ENCODE measurements around the gene DMRTB1.

DMRTB1 gene

DNA sequence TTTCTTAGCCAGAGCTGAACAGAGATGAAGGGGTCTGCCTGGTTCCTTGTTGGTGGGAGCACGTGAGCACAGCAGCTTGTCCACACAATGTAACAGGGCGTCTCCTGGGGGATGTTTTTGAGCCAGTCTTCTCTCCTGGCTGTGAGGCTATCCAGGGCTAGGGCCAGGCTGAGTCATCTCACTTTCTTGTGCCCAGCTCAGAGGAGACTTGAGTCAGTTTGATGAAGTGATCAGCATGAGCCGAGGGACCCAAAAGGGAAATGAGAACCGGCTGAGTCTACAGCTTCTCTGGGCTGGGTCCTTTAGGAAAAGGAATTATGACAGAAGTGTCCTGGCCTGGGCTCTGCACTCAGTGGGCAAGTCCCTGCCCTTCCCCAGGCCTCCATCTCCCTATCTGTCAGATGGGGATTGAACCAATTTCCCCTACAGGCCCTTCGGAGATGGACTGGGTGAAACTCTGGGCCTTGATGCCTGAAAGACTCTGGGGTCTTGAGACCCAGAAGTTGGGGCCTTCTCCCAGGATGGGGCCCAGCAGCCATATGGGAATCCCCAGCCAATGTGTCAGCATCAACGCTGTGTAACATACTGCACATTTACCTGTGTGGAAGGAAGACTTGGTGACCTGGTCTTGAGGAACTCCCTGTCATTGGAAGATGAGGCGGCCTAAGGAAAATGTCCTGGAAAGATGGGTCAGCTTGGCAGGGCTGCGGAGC, 36.6 kb downstream of the DMRTB1 start:
- DNase-seq: no peak

DNA sequence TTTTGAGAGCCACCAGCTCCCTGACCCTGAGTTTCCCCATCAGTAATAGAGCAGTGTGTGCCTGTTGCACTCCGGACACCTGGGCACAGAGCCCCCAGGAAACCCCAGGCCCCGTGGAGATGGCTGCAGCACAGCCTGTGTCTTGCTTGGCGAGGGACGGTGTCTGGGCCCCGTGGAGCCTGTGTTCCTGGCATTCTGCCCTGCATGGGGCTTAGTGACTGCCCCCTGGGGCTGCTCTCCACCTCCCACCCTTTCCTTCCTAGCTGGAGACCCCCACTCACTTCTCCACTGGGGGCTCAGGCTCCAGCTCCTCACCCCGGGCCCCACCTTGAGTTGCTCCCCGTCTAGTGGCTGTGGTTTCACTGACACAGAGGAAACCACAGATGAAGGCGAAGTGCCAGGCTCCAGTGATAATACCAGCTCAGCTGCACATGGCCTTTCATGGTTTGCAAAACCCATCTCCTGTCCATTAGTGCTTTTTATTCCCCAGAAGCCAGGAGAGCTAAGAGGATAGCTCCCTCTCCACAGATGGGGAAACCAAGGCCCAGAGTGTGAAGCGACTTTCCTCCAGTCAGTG, 39.4 kb downstream of the DMRTB1 start:
- no peak for DNase-seq

DNA sequence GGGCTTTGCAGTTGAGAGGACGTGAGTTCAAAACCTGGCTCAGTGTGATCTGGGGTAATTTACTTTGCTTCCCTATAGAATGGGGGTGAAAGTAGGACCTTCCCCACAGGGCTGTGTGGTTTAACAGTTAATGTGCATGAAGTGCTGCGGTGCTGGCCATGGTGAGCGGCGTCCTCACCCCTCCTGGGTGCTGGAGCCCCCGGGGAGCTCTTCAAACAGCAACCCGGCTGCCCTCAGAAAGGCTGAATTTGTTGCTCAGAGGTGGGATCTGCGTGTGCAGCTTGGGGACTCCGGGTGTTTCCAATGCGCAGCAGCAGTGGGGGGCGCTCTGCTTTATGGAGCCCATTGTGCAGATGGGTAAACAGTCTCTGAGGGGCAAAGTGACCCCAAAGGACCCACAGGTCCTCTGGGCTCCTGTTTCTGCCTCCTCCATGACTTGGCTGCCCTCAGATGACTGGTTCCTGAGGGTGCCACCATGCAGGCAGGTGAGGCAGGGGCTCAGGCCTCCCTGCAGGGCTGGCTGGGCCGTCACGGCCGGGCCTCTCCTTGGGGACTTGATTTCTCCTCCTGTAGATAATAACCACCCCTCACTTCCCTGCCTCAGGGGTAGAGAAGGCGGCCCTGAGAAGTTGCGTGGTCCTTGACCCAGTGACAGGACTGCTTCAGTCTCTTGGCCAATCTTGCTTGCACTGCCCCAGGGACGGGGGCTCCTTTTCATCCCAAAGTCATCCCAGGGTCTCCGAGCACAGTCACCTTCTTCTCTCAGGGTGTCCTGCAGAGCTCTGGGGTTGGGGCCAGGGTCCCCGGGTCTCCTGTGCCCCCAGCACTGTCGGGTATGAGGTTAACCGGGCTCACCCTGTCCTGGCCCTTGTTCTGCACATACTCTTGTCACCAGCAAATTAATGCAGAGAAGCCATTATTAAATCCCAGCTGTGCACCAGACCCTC, 40.3 kb downstream of the DMRTB1 start:
- no peak for DNase-seq

DNA sequence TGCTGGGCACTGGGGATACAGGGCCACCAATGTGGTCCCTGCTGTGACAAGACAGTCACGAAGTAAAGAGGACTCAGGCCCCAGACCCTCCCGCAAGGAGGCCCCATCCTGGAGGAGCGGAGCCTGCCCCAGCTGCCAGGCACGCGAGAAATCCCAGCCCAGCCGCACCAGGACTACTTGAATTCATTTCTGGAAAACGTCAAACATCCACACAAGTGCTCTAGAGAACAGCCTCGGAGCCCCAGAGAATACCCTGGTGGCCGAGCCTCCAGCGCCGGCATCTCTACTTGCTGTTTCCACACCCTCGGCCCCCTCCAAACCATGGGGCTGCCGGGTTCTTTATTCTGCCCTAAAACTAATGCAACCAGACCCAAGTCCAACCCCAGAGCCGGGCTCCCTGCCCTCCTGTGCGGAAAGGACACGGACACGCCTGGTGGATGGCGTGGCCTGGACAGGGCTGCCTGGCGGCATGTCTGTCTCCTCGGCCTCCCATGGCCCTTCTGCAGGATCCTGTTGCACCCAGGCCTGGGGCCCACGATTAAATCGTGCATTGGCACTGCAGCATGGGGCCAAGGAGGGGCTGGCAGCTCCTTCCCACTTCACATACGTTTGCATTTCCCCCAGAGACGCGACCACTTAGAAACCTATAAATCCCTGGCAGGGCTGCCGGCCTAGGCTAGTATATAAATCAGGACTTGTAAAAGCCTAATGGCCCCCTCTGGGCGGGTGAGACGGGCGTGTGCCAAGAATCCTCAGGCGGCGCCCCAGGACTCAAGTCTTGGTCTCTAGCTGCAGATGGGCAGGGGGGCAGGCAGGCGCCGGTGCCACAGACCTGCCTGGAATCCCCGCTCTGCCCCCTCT, 41.2 kb downstream of the DMRTB1 start:
- DNase-seq: no peak

DNA sequence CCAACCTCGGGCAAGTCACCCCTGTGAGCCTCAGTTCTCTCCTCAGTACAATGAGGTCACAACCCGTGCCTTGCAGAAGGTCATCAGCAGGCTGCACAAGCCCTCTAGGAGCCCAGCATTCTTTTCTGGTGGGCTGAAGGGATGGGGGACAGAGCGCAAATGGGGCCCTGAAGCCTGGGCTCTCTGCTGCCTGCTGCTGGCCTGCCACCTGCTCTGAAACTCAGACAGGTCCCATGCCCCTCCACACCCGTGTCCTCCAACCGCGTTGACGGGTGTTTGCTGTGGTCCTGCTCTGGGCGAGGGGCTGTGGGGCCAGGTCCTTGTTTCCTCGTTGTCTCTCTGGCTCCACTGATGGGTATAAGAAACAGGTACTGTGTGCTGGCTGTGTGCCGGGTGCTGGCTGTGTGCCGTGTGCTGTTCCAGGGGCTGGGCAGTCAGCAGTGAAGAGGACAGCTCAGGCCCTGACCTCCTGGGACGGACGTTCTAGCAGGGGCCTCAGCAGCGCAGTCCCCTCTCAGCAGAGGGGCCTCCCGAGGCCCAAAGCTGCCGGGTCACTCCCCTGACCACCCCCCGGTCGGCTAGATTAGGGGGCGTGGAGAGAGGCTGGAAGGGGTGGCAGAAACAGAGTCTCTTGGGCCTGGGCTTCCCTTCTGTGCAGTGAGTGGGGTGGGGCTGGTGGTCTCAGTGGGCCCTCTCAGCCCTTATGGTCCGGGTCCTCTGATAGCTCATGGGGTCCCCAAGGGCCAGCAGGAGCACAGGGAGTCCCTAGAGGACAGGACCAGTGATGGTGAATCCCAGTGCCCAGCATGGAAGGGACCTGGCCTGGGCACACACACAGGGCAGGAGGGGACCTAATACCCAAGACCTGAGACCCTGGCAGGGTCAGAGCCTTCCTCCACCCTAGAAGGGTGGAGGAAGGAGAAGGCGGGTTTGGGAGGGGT, 42.1 kb downstream of the DMRTB1 start:
- no peak for DNase-seq

DNA sequence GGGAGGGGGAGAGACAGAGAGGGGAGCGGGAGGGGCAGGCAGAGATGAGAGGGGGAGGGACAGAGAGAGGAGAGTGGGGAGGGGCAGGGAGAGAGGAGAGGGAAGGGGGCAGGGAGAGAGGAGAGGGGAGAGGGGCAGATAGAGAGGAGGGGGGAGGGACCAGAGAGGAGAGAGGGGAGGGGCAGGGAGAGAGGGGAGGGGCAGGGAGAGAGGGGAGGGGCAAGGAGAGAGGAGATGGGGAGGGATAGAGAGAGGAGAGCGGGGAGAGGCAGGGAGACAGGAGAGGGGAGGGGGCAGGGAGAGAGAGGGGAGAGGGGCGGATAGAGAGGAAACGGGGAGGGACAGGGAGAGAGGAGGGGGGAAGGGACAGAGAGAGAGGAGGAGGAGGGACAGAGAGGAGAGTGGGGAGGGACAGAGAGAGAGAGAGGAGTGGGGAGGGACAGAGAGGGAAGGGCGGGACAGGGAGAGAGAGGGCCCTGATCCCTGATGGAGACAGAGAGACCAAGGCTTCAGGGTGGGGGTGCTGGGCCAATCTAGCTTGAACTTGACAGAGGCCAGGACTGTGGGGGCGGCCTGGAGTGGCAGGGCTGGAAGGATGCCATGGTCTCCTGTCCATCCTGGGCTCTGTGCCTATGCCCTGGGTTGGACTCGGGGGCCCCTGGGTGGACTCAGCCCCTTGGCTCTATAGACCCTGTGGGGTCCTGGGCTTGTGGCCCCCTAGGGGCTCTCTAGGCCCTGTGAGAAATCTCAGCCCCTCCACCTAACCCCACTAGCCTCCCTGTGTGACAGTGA, 43.6 kb downstream of the DMRTB1 start:
- no peak for DNase-seq

DNA sequence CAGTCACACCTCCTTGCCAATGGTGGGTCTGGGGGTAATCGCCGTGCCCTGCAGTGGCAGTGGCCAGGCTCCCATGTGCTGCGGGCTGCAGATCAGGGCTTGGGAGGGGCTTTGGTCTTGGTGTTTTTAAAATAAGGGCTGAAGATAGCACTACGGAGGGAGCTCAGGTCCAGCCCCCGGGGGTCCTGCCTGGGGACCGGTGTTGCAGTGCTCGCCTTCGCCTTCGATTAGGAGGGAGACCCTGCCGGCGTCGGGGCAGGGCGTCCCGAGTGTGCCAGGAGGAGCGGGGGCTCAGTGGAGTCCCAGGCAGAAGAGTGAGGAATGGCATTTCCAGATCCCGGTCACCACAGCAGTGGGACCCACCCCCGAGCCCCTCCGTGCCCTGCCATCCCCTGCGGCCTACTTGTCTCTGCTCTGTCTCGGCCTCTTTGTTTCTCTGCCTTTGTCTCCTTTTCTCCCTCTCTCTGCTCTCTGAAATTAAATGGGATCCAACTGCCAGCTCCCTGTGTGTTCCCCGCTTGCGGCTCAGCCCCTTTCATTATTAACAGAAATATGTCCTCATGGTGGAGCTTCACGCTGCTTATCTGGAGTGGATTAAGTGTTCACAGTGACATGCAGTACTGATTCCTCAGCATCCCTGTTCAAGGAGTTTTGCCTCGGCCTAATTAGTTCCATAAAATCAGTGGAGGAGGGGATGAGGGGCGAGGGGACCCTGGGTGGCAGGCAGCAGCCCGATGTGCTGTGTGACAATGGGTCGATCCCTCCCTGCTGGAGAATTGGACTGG, 44.4 kb downstream of the DMRTB1 start:
- no peak for DNase-seq

DNA sequence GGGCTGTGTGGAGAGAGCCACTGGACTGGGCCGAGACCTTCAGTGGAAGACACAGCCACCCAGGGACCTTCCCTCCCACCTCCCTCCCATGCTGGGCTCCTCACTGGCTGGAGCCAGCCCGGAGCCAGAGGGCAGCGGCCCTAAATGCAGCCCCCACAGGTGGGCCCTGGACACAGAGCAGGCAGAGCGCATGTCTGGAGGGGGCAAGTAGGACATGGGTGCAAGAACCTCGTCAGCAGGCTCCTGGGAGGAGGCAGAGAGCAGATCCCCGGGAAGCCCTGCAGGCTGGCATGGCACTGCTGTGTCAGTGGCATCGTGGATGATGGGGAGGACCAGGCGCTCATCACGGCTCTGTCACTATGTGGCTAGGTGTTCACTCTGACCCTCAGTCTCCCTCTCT, 45.7 kb downstream of the DMRTB1 start:
- no peak for DNase-seq

DNA sequence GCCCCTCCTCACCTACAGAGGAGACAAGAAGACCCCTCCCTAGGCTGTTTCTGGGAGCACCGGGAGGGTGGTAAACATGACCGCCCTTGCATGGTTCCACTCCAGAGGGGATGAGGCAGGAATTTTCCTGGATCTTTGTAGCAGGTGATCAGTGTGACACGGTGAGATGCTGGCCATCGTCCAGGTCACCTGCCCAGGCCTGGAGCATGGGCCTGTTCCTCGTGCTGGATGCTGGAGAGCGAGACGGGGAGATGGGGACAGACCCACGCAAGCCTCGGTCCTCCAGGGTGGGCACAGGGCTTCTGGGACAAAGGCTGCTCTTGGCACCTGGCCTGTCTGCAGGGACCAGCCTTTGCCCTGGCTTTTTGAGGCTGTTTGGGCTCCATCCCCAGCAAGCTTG, 46.2 kb downstream of the DMRTB1 start:
- DNase-seq: no peak

DNA sequence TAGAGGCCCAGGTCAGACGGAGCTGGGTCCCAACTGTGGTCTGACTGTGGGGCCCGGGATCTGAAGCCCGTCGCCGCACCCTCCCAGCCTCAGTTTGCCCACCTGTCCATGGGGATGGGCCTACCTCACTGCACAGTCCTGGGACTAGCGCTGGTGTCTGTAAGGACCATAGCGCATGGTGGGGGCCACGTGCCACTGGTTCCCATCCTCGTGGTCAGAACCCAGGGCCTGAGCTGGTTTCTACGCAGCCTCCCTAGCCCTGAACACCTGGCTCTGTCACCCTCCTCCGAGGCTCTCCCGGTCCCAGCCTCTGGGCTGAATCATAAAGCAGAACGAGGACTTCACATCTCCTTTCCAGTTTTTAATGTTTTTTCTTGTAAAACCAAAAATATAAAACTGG, 46.7 kb downstream of the DMRTB1 start:
- DNase-seq: no peak

DNA sequence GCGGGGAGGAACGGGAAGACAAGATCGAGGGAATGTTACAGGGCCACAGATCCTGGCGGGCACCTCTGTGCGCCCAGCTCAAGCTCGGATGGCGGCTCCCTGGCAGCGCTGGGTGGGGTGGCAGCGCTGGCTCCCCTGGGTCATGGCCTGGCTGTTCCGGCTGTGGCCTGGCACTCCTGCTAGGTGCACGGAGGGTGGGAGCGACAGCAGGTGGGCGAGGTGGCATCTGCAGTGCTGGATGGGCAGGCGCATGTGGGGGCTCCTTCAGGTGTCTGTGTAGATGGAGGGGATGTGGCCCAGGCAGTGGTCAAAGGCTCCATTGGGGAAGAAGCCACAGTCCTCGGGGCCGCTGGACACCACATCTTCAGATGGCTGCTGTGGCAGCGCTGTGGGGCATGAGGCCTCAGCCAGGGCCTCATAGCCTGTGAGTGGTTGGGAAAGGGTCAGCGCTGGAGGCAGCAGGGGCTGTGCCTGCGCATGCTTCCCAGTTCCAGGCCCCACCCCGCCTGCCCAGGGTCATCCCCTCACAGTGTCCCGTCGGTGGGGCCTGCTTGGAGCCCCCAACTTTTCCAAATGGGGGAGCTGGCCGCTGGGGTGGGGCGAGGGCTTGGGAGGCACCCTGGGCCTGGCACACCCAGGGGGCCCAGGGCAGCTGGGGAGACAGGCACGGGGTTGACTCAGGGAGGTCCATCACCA, 47.3 kb downstream of the DMRTB1 start:
- no peak for DNase-seq

DNA sequence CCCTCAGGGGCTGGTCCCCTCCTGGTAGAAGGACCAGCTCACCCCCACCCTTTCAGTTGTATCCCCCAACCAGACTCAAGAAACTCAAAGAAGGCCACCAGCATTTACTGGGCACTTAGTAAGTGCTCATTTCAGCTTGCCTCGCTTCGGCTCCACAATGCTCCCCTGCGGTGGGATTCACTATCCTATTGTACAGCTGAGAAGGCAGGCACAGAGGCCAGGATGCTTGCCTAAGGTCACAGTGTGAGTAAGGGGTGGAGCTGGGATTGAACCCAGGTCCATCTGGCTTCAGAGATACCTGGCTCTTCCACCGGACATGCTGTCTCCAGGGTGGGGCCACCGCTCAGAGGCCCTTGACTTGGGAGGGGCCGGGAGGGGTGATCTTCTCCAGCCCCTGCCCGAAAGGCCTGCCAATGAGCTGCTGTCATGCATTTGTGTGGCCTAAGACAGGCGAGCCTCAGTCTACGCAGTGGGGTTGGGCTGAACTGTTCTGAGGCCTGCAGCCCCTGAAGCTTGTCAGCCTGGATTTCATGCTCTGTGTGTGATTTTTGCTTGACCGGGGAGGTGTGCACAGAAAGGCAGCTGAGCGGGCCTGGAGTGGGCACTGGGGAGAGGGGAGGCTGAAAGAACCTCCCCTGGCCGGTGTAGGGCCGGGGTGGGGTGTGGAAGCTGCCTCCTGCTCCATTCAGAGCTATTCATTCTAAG, 48.1 kb downstream of the DMRTB1 start:
- no peak for DNase-seq

DNA sequence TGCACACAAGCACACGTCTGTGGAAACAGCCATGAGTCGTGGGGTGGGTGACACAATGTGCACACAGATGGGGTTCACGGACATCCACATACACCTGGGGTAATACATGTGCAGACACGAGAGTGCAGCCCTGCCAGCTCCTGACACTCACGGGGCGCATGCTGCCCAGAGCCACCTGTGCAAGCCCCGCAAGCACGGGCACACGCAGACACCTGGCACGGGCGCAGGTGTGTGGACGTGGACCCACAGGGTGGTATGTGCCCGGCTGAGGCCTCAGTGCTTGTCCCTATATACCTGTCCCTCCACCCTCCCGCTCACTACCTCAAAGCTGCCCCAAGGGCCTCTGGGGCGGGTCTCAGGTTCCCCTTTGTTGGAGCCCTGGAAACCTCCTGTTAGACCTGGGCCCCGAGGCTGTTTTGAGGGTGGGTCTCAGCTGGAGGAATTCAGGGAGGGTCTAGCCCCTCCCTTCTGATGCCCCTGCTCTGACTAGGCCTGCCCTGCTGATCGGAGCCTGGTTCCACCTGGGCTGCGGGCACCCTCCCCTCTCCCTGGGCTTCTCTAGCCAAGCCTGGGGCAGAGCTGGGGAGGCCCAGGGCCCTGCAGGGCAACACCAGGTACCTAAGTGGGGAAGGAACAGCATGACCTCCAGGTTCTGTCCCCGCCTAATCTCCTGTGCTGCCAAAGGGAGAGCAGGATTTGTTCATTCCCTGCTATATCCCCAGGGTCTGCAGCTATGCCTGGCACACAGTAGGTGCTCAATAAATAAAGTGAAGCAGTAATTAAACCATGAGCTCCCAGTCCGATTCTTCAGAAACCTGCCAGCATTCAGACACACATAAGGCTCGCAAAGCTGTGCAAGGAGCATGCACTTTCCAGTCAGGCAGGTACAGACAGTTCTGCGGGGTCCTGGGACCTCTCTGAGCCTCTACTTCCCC, 49.1 kb downstream of the DMRTB1 start:
- no peak for DNase-seq

DNA sequence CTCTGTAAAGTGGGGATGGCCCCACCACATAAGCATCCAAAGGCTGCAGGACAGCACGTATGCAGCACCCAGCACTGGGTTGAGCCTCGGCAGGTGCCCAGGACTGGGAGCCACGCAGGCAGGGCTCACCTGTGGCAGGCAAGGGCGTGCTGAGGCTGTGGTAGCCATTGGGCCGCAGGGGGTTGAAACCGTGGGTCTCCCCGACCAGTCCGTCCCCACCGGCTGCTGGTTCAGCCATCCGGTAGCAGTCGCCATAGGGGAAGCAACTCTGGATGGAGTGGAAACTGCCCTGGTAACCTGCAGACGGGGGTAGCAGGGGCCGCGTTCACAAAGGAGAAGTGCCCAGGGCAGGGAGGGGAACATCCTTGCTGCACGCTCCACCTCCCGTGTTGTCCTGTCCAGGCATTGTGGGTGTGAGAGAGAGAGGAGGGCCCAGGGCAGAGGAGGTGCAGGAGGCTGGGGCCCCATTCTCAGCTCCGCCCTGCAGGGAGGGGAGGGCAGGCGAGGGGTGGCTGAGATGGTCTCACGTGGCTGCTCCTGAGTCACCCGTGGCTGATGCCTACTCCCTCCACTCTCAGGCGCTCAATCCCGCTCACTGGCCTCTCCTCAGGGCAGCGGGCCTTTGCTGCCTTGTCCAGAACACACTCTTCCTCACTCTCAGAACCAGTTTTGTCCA, 49.9 kb downstream of the DMRTB1 start:
- DNase-seq: no peak

DNA sequence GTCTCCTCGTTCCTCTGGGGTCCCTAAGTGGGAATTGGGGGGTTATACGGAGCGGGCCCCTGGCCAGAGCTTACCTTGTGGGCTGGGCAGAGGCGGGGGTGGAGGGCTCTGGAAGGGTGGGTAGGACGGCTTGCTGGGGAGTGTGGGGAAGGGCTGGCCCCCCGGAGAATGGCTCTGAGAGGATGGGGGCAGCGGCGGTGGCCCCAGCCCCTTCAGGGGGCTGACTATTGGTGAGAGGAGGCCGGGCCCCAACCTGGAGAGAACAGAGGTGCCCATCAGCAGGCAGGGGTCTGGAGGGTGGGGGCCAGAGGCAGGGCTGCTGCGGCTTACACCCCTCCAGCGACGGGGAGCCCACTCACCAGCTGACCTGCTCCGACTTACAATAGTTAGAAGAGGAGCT, 50.6 kb downstream of the DMRTB1 start:
- no peak for DNase-seq

DNA sequence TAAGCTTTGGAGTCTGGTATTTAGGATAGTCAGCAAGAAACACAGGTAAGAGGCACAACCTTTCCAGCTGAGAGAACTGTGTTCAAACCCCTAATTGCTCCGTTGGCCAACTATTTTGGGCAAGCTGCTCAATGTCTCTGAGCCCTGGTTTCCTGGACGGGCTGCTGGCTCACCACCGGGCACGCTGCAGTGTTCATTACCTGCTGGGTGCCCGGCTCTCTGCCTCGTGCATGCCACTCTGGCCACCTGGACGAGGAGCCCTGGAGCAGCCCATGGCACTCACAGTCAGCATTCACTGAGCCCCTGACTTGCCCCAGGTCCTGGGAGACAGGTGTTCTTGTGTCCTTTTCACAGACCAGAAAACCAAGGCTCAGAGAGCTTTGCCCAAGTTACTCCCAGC, 51.0 kb downstream of the DMRTB1 start:
- DNase-seq: no peak

All from activated naive CD4-positive, alpha-beta T cell treated with Interleukin-2 at 50 U/mL for 16 hours (primary cell).